Uterus (tissue), 4 donors: ENCODE results near the gene ZNF791. TPM values are rescaled to one million over a fixed set of nuclear protein-coding genes. Genes with fewer than 3 reads are reported as not detected.

Experiments
- DNase-seq, 2 donors: peaks; one replicate each; pipeline ENCODE4 v3.0.0-alpha.2; 2019 to 2020
- H3K27ac ChIP-seq, 2 donors: fragments of 200-600 bp; sonication (generic); 1 replicate in 1 of 2; 2 replicates in 1 of 2; pipeline ENCODE4 v1.5.1; 2016 to 2018
- H3K27me3 ChIP-seq, 2 donors: fragments of 200-600 bp; sonication (generic); one replicate each; pipeline ENCODE4 v1.5.1; 2018 to 2019; ENCODE audit warnings: control low read depth in 1 of 2
- H3K36me3 ChIP-seq, 2 donors: fragments of 200-600 bp; sonication (generic); one replicate each; pipeline ENCODE4 v1.5.1; 2019; ENCODE audit warnings: control low read depth in 1 of 2
- H3K4me1 ChIP-seq, 2 donors: fragments of 200-600 bp; sonication (generic); one replicate each; pipeline ENCODE4 v1.5.1; 2018 to 2019; ENCODE audit warnings: control low read depth in 1 of 2
- H3K4me3 ChIP-seq, 2 donors: fragments of 200-600 bp; sonication (generic); 1 replicate in 1 of 2; 2 replicates in 1 of 2; pipeline ENCODE4 v1.5.1; 2018 to 2019; ENCODE audit warnings: mild to moderate bottlenecking in 1 of 2
- H3K9me3 ChIP-seq, 2 donors: fragments of 200-600 bp; sonication (generic); one replicate each; pipeline ENCODE4 v1.5.1; 2019; ENCODE audit warnings: control low read depth in 1 of 2
- CTCF ChIP-seq, 4 experiments: fragments of 200-600 bp in 2 of 4; fragments of 450-650 bp in 2 of 4; sonication (generic) in 2 of 4; IDR thresholded peaks; one replicate each; pipeline ENCODE4 v1.5.1; 2016 to 2019; ENCODE audit warnings: antibody characterized with exemption in 4 of 4, mild to moderate bottlenecking in 2 of 4, moderate library complexity in 1 of 4
- POLR2A ChIP-seq, 2 donors: fragments of 450-650 bp; IDR thresholded peaks; one replicate each; pipeline ENCODE4 v1.6.1; 2016; ENCODE audit warnings: antibody characterized with exemption in 2 of 2, mild to moderate bottlenecking in 1 of 2, moderate library complexity in 1 of 2
- intact Hi-C: fragments of 100-400 bp; cut with DNase I; formaldehyde crosslinking; loops from one replicate; pipeline ENCODE4 v1.15.1; 2023; ENCODE audit warnings: low total_unique reads
- total RNA-seq, 4 donors: library from RNA; depleted of rRNA in 3 of 4; stranded (reverse); fragments of >200 nt in 3 of 4; gene quantifications; one replicate each; pipeline versions ENCODE4 v1.1.0 to v1.2.4, GENCODE V29; 2014 to 2023
- donor health status: DM: yes; HTN: yes; CAD: no.

The ZNF791 gene
- total RNA-seq, 4 donors from 2014 or later: 22.9 to 67.9 (median 37.1) TPM

GRCh38 chr19:12597594-12597993 is 13.1 kb upstream of the ZNF791 start:
- Histone ChIP-seq H3K9me3 (no peaks in the 10 kb centered on the region), H3K36me3 (no peaks in the 10 kb centered on the region), H3K27me3 (no peaks in the 10 kb centered on the region), H3K4me3 (no peak overlapping the region), H3K4me1 (no peaks in the 10 kb centered on the region), H3K27ac (no peak overlapping the region)
- no peak for DNase-seq
- intact Hi-C loops: no loop called here
- TF ChIP-seq POLR2A (IDR thresholded peaks at IDR 0.05) (no peak), CTCF (IDR thresholded peaks at IDR 0.05) (no peak)

- no peak overlapping the region for H3K4me3 ChIP-seq
- DNase-seq: no peak
- TF ChIP-seq CTCF (IDR thresholded peaks at IDR 0.05): no peak
- no peak for TF ChIP-seq POLR2A (IDR thresholded peaks at IDR 0.05)
- no peaks in the 10 kb centered on the region for H3K27me3 ChIP-seq
- H3K27ac ChIP-seq: no peak overlapping the region
- H3K9me3 ChIP-seq: no peaks in the 10 kb centered on the region
- H3K4me1 ChIP-seq: no peaks in the 10 kb centered on the region
- H3K36me3 ChIP-seq: no peaks in the 10 kb centered on the region
- intact Hi-C loops: no loop called here
Measured at GRCh38 chr19:12603714-12604113, 7.0 kb upstream of the ZNF791 start.

- intact Hi-C loops: no loop called here
- Histone ChIP-seq H3K4me1 (no peaks in the 10 kb centered on the region), H3K9me3 (no peaks in the 10 kb centered on the region), H3K27me3 (no peaks in the 10 kb centered on the region), H3K4me3 (no peak overlapping the region), H3K27ac (no peak overlapping the region), H3K36me3 (no peaks in the 10 kb centered on the region)
- TF ChIP-seq POLR2A (IDR thresholded peaks at IDR 0.05) (no peak), CTCF (IDR thresholded peaks at IDR 0.05) (no peak)
- no peak for DNase-seq
Measured at GRCh38 chr19:12606796-12607195, 3.9 kb upstream of the ZNF791 start.

GRCh38 chr19:12607631-12608030 is 3.1 kb upstream of the ZNF791 start:
- intact Hi-C loops: no loop called here
- Histone ChIP-seq H3K9me3 (no peaks in the 10 kb centered on the region), H3K4me3 (no peak overlapping the region), H3K4me1 (no peaks in the 10 kb centered on the region), H3K36me3 (no peaks in the 10 kb centered on the region), H3K27me3 (no peaks in the 10 kb centered on the region), H3K27ac (no peak overlapping the region)
- no peak for DNase-seq
- TF ChIP-seq POLR2A (IDR thresholded peaks at IDR 0.05): no peak
- no peak for TF ChIP-seq CTCF (IDR thresholded peaks at IDR 0.05)

- no peaks in the 10 kb centered on the region for H3K27me3 ChIP-seq
- peaks cover 0 to 4% of the 10 kb centered on the region in 2 donors for H3K4me1 ChIP-seq
- peak overlapping the region; percentile 94 to 99 for H3K27ac ChIP-seq
- H3K4me3 ChIP-seq: peak overlapping the region; percentile 83 to 97
- intact Hi-C loops: no loop called here
- H3K9me3 ChIP-seq: no peaks in the 10 kb centered on the region
- peak; percentile 66 to 72 for DNase-seq
- no peaks in the 10 kb centered on the region for H3K36me3 ChIP-seq
- TF ChIP-seq POLR2A (IDR thresholded peaks at IDR 0.05): peak in 1 of 2 donors; percentile 25
- TF ChIP-seq CTCF (IDR thresholded peaks at IDR 0.05): no peak
Measured at GRCh38 chr19:12611361-12611699, 610 bp downstream of the ZNF791 start.
